ENCODE measurements around the gene PCDH15. TPM values are rescaled to one million over a fixed set of nuclear protein-coding genes. Genes with fewer than 3 reads are reported as not detected.

Gene PCDH15
- total RNA-seq, 2 donors from 2014 or later: 0.19 to 0.51 TPM

DNA sequence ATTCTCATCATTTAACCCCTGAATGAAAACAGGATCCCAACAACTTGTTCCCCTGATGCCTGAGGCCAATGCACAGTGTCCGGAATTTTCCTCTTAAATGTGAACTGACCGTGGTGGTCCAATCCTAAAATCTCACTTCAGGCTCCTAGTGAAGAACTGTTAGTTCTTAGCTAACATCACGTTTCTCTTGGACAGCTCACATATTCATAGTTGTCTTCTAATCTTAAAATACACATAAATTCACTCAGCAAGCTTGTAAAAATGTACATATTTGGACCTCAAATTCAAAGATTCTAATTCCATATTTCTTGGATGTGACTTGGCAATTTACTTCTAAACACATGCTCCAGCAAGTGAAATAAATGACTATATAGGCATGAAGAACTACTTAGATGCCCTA lies 297.2 kb downstream of the PCDH15 start:
- Histone ChIP-seq H3K27ac (no peak overlapping the region), H3K27me3 (no peaks in the 10 kb centered on the region), H3K9me3 (no peaks in the 10 kb centered on the region), H3K4me1 (no peaks in the 10 kb centered on the region), H3K4me3 (no peak overlapping the region), H3K36me3 (no peaks in the 10 kb centered on the region)
- DNase-seq (ENCODE audit: low spot score): no peak
- TF ChIP-seq, protein P1, sequence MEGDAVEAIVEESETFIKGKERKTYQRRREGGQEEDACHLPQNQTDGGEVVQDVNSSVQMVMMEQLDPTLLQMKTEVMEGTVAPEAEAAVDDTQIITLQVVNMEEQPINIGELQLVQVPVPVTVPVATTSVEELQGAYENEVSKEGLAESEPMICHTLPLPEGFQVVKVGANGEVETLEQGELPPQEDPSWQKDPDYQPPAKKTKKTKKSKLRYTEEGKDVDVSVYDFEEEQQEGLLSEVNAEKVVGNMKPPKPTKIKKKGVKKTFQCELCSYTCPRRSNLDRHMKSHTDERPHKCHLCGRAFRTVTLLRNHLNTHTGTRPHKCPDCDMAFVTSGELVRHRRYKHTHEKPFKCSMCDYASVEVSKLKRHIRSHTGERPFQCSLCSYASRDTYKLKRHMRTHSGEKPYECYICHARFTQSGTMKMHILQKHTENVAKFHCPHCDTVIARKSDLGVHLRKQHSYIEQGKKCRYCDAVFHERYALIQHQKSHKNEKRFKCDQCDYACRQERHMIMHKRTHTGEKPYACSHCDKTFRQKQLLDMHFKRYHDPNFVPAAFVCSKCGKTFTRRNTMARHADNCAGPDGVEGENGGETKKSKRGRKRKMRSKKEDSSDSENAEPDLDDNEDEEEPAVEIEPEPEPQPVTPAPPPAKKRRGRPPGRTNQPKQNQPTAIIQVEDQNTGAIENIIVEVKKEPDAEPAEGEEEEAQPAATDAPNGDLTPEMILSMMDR (IDR thresholded peaks at IDR 0.05): no peak

DNA sequence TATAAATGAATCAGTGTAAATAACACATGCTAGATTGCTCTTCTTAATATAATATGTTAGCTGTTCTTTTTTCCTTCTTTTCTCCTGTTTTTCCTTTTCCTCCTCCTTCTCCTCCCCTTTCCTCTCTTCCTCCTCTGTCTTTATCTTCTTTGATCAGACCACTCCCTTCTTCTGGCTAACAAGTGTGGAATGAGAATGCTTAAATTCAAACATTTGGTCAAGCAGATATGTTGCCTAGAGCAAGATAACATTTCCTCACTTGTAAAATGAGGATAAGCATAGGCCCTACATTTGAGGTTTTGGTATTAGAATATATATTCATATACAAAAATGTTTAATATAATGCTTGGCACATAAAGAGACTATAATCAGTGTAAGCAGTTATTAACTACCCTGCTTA lies 299.1 kb downstream of the PCDH15 start:
- Histone ChIP-seq H3K9me3 (no peaks in the 10 kb centered on the region), H3K36me3 (no peaks in the 10 kb centered on the region), H3K4me1 (no peaks in the 10 kb centered on the region), H3K27me3 (no peaks in the 10 kb centered on the region), H3K27ac (no peak overlapping the region), H3K4me3 (no peak overlapping the region)
- TF ChIP-seq, protein P1 (IDR thresholded peaks at IDR 0.05): no peak
- DNase-seq (ENCODE audit: low spot score): no peak

DNA sequence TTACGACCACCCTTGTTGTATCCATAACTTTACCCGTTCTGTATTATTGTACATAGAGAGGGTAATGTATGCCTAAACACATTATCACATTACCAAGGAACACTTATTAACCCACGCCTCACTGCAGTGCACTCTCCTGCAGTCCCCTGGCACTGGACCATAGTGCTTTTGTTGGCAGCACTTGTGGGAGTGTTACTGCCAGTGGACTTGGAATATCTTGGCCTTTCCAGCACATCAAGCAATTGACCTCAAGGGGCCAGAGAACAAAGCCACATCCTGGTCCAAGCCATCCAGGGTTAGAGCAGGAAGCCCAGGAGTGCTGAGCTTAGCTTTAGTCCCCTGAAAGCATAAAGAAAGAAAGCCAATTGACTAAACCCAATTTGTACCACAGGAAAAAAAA lies 304.2 kb downstream of the PCDH15 start:
- Histone ChIP-seq H3K27me3 (no peaks in the 10 kb centered on the region), H3K4me1 (no peaks in the 10 kb centered on the region), H3K9me3 (no peaks in the 10 kb centered on the region), H3K4me3 (no peak overlapping the region), H3K36me3 (no peaks in the 10 kb centered on the region), H3K27ac (no peak overlapping the region)
- TF ChIP-seq, protein P1 (IDR thresholded peaks at IDR 0.05): no peak
- no peak for DNase-seq (ENCODE audit: low spot score)

DNA sequence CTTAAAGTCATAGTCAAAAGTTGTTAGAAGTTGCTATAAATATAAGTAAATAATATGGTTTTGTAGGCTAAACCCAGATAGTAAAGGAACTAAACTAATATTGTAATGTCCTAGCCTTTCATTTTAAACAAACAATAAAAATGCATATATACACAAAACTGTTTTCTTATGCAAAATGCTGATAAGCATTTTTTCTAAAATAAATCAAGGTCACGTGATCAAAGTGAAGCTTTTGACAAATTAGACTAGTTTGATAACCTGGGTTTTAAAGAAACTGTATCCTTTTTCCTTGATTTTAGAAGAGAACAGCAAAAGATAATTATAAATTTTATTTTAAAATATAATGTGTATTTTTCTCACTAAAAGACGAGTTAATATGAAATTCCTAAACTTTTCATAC lies 313.3 kb downstream of the PCDH15 start:
- H3K4me3 ChIP-seq: no peak overlapping the region
- TF ChIP-seq, protein P1 (IDR thresholded peaks at IDR 0.05): no peak
- no peaks in the 10 kb centered on the region for H3K4me1 ChIP-seq
- no peaks in the 10 kb centered on the region for H3K36me3 ChIP-seq
- H3K9me3 ChIP-seq: no peaks in the 10 kb centered on the region
- H3K27me3 ChIP-seq: no peaks in the 10 kb centered on the region
- no peak for DNase-seq (ENCODE audit: low spot score)
- H3K27ac ChIP-seq: no peak overlapping the region

DNA sequence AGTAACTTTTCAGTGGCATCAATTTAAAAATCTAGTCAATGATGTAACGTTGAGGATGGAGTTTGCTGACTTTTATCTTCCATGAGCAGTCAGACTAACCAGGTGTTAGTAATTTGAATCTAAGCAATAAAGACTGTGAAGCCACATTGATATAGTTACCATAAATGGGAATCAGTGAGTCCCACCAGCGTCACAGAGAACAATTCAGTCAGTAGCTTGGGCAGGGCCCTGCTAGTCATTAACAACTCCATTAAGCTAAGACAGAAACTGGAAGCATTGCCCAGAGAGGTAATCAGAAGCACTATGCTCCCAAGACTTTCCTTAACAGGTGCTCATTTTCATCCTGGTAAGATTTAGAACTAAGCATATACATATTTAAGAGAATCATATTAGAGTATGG lies 315.1 kb downstream of the PCDH15 start:
- no peaks in the 10 kb centered on the region for H3K4me1 ChIP-seq
- TF ChIP-seq, protein P1 (IDR thresholded peaks at IDR 0.05): no peak
- no peaks in the 10 kb centered on the region for H3K9me3 ChIP-seq
- no peak for DNase-seq (ENCODE audit: low spot score)
- H3K4me3 ChIP-seq: no peak overlapping the region
- H3K27me3 ChIP-seq: no peaks in the 10 kb centered on the region
- H3K27ac ChIP-seq: no peak overlapping the region
- no peaks in the 10 kb centered on the region for H3K36me3 ChIP-seq

DNA sequence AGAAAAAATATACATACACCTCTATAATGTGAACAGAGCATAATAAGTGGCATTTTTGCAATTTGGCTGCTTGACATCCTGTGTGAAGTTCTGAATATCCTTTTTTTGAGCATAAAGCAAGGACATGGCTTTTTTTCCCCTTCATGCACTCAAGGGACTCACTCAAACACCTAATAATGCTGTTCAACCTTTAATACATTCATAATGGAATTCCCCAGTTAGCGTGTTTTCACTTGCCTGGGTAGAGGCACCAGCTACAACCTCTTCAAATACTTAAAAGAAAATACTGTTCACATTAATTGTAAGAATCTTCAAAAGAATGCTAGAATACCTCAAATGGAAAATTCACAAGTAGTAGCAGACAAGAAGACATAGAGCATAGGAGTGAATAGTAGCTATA lies 316.8 kb downstream of the PCDH15 start:
- H3K4me3 ChIP-seq: no peak overlapping the region
- no peaks in the 10 kb centered on the region for H3K4me1 ChIP-seq
- H3K27me3 ChIP-seq: no peaks in the 10 kb centered on the region
- H3K36me3 ChIP-seq: no peaks in the 10 kb centered on the region
- TF ChIP-seq, protein P1 (IDR thresholded peaks at IDR 0.05): no peak
- no peak overlapping the region for H3K27ac ChIP-seq
- no peaks in the 10 kb centered on the region for H3K9me3 ChIP-seq
- no peak for DNase-seq (ENCODE audit: low spot score)
